Mucosa of rectum (tissue), 2 donors: ENCODE measurements around the gene OR4D10.

Source experiments
- H3K27ac ChIP-seq, 2 donors: one replicate each; pipeline ENCODE4 v1.7.0; 2013; ENCODE audit warnings: inconsistent platforms in 2 of 2, low read depth in 2 of 2, low read length in 2 of 2
- H3K27me3 ChIP-seq, 2 donors: one replicate each; pipeline ENCODE4 v1.7.0; 2013; ENCODE audit warnings: low read length in 2 of 2; ENCODE audit not compliant: control insufficient read depth in 2 of 2, insufficient read depth in 2 of 2
- H3K36me3 ChIP-seq, 2 donors: one replicate each; pipeline ENCODE4 v1.7.0; 2013; ENCODE audit warnings: low read length in 2 of 2; ENCODE audit not compliant: control insufficient read depth in 2 of 2, insufficient read depth in 2 of 2
- H3K4me1 ChIP-seq, 2 donors: one replicate each; pipeline ENCODE4 v1.7.0; 2013; ENCODE audit warnings: low read length in 2 of 2, mild to moderate bottlenecking in 1 of 2; ENCODE audit not compliant: control insufficient read depth in 2 of 2, insufficient read depth in 2 of 2
- H3K4me3 ChIP-seq, 2 donors: one replicate each; pipeline ENCODE4 v1.7.0; 2013; ENCODE audit warnings: low read length in 2 of 2
- H3K9ac ChIP-seq, 2 donors: one replicate each; pipeline ENCODE4 v1.7.0; 2013; ENCODE audit warnings: low read length in 2 of 2, low read depth in 1 of 2, mild to moderate bottlenecking in 1 of 2
- H3K9me3 ChIP-seq, 2 donors: one replicate each; pipeline ENCODE4 v1.7.0; 2013; ENCODE audit warnings: low read length in 2 of 2; ENCODE audit not compliant: control insufficient read depth in 2 of 2
- donor health status: healthy.
- donor health status: Normal muscosa, but diverticular disease.

OR4D10 gene

GRCh38 chr11:59456661-59457060 is 16.5 kb upstream of the OR4D10 start, which contains the start of gene OR4D6:
OR4D6 (plus strand) TSS chr11:59456961; CDS start chr11:59456961, 0 bp downstream.
- Histone ChIP-seq H3K4me1 (no peaks in the 10 kb centered on the region), H3K27ac (no peak within 1 kb of the TSS), H3K4me3 (no peak within 1 kb of the TSS), H3K9me3 (no peaks in the 10 kb centered on the region), H3K9ac (no peak within 1 kb of the TSS), H3K27me3 (no peaks in the 10 kb centered on the region), H3K36me3 (no peaks in the 10 kb centered on the region)

GRCh38 chr11:59459916-59460315 is 13.2 kb upstream of the OR4D10 start:
- Histone ChIP-seq H3K27me3 (no peaks in the 10 kb centered on the region), H3K4me3 (no peak overlapping the region), H3K9ac (no peak overlapping the region), H3K4me1 (no peaks in the 10 kb centered on the region), H3K9me3 (no peaks in the 10 kb centered on the region), H3K27ac (no peak overlapping the region), H3K36me3 (no peaks in the 10 kb centered on the region)

- Histone ChIP-seq H3K27me3 (no peaks in the 10 kb centered on the region), H3K9me3 (no peaks in the 10 kb centered on the region), H3K27ac (no peak overlapping the region), H3K9ac (no peak overlapping the region), H3K36me3 (no peaks in the 10 kb centered on the region), H3K4me3 (no peak overlapping the region), H3K4me1 (no peaks in the 10 kb centered on the region)
Observed at GRCh38 chr11:59463190-59463641, 9.9 kb upstream of the OR4D10 start.

- Histone ChIP-seq H3K4me3 (no peak overlapping the region), H3K9ac (no peak overlapping the region), H3K27me3 (no peaks in the 10 kb centered on the region), H3K9me3 (no peaks in the 10 kb centered on the region), H3K27ac (no peak overlapping the region), H3K4me1 (no peaks in the 10 kb centered on the region), H3K36me3 (no peaks in the 10 kb centered on the region)
Observed at GRCh38 chr11:59475176-59475575, 2.1 kb downstream of the OR4D10 start.

- no peaks in the 10 kb centered on the region for H3K9me3 ChIP-seq
- no peak overlapping the region for H3K27ac ChIP-seq
- H3K4me1 ChIP-seq = no peaks in the 10 kb centered on the region
- no peak overlapping the region for H3K9ac ChIP-seq
- no peaks in the 10 kb centered on the region for H3K27me3 ChIP-seq
- H3K36me3 ChIP-seq = no peaks in the 10 kb centered on the region
- H3K4me3 ChIP-seq = no peak overlapping the region
Observed at GRCh38 chr11:59479906-59480305, 6.8 kb downstream of the OR4D10 start.

GRCh38 chr11:59480359-59480758 is 7.2 kb downstream of the OR4D10 start:
- Histone ChIP-seq H3K27me3 (no peaks in the 10 kb centered on the region), H3K4me3 (no peak overlapping the region), H3K9ac (no peak overlapping the region), H3K9me3 (no peaks in the 10 kb centered on the region), H3K4me1 (no peaks in the 10 kb centered on the region), H3K36me3 (no peaks in the 10 kb centered on the region), H3K27ac (no peak overlapping the region)

- Histone ChIP-seq H3K27me3 (peaks cover 2% of the 10 kb centered on the region in 2 donors), H3K4me3 (no peak overlapping the region), H3K9ac (no peak overlapping the region), H3K4me1 (no peaks in the 10 kb centered on the region), H3K36me3 (no peaks in the 10 kb centered on the region), H3K9me3 (no peaks in the 10 kb centered on the region), H3K27ac (no peak overlapping the region)
Observed at GRCh38 chr11:59501931-59502330, 28.8 kb downstream of the OR4D10 start.

- H3K4me3 ChIP-seq = no peak within 1 kb of the TSS
- H3K27me3 ChIP-seq = peaks cover 2% of the 10 kb centered on the region in 2 donors
- H3K27ac ChIP-seq = no peak within 1 kb of the TSS
- H3K9me3 ChIP-seq = no peaks in the 10 kb centered on the region
- no peaks in the 10 kb centered on the region for H3K4me1 ChIP-seq
- no peaks in the 10 kb centered on the region for H3K36me3 ChIP-seq
- H3K9ac ChIP-seq = no peak within 1 kb of the TSS
Observed at GRCh38 chr11:59503276-59503675, 30.2 kb downstream of the OR4D10 start, which contains the start of gene OR4D11. OR4D11 (plus strand) TSS chr11:59503576; CDS start chr11:59503576, 0 bp downstream.

GRCh38 chr11:59510941-59511589 is 38.0 kb downstream of the OR4D10 start, which contains the start of gene OR4D9:
OR4D9 (plus strand) TSS chr11:59511539; CDS start chr11:59514913, 3,374 bp downstream.
- Histone ChIP-seq H3K27ac (no peak within 1 kb of the TSS), H3K9ac (no peak within 1 kb of the TSS), H3K4me1 (no peaks in the 10 kb centered on the region), H3K4me3 (no peak within 1 kb of the TSS), H3K9me3 (no peaks in the 10 kb centered on the region), H3K27me3 (no peaks in the 10 kb centered on the region), H3K36me3 (no peaks in the 10 kb centered on the region)

GRCh38 chr11:59511675-59512074 is 38.6 kb downstream of the OR4D10 start:
- no peaks in the 10 kb centered on the region for H3K36me3 ChIP-seq
- H3K9me3 ChIP-seq = no peaks in the 10 kb centered on the region
- no peaks in the 10 kb centered on the region for H3K27me3 ChIP-seq
- H3K4me1 ChIP-seq = no peaks in the 10 kb centered on the region
- no peak overlapping the region for H3K9ac ChIP-seq
- no peak overlapping the region for H3K4me3 ChIP-seq
- H3K27ac ChIP-seq = no peak overlapping the region
